ENCODE results near the gene TSG101. TPM values are rescaled to one million over a fixed set of nuclear protein-coding genes. Genes with fewer than 3 reads are reported as not detected.

Gene TSG101
- 100 to 1,000 TPM in 3 of 4 donors, 10 to 100 TPM in 1; 86.4 to 165 (median 137) TPM for polyA plus RNA-seq (ENCODE audit: insufficient read length in 4 of 4)

- DNase-seq (ENCODE audit: low read depth in 4 of 4, low spot score in 3 of 4): peak; percentile 88 to 93 (median 92)
Observed at GRCh38 chr11:18526521-18527296, at the start of gene TSG101. TSG101 (minus strand) TSS chr11:18526942; CDS start chr11:18526816, 126 bp downstream.

- no peak for DNase-seq (ENCODE audit: low read depth in 4 of 4, low spot score in 3 of 4)
Observed at GRCh38 chr11:18575361-18575760, 48.6 kb upstream of the TSG101 start.

GRCh38 chr11:18567081-18567480 is 40.3 kb upstream of the TSG101 start:
- DNase-seq (ENCODE audit: low read depth in 4 of 4, low spot score in 3 of 4): no peak

GRCh38 chr11:18566406-18566805 is 39.7 kb upstream of the TSG101 start:
- DNase-seq (ENCODE audit: low read depth in 4 of 4, low spot score in 3 of 4): no peak

DNA sequence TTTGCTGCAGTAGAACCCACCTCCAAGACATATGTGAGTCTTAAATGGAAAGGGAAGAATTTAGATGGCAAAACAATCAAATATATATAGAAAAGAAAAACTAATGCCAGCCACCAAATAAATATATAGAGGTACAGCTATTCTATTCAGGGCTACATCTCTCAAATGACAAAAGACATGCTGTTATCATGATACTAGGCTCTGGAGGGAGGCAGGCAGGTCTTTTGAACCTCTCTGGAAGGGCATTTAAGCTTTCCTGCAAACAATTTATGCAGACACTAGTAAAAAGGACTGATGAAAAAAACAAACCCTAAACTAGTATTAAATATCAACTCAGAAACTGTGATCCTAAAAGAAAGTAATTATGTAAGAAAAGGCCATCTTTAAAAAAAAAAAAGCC is 37.4 kb upstream of the TSG101 start:
- DNase-seq (ENCODE audit: low read depth in 4 of 4, low spot score in 3 of 4): no peak

- no peak for DNase-seq (ENCODE audit: low read depth in 4 of 4, low spot score in 3 of 4)
Observed at GRCh38 chr11:18563090-18563730, 36.5 kb upstream of the TSG101 start.

DNA sequence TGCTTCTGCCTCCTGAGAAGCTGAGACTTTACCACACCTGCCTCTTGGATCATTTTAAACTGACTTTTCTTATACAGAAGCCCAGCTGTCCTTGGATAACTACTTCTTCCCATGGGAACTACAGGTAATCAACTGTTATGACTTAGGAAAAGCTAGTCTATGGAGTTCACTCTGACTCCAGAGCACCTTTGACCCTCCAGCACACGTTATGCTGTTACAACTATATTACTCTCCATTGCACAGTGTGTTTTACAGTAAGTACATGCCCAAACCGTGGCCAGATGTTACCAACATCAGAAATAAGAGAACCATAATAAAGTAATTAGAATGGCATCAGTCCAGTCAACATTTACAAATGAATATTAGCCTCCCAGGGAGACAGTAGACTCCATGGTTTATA is 21.3 kb upstream of the TSG101 start:
- DNase-seq (ENCODE audit: low read depth in 4 of 4, low spot score in 3 of 4): no peak

DNA sequence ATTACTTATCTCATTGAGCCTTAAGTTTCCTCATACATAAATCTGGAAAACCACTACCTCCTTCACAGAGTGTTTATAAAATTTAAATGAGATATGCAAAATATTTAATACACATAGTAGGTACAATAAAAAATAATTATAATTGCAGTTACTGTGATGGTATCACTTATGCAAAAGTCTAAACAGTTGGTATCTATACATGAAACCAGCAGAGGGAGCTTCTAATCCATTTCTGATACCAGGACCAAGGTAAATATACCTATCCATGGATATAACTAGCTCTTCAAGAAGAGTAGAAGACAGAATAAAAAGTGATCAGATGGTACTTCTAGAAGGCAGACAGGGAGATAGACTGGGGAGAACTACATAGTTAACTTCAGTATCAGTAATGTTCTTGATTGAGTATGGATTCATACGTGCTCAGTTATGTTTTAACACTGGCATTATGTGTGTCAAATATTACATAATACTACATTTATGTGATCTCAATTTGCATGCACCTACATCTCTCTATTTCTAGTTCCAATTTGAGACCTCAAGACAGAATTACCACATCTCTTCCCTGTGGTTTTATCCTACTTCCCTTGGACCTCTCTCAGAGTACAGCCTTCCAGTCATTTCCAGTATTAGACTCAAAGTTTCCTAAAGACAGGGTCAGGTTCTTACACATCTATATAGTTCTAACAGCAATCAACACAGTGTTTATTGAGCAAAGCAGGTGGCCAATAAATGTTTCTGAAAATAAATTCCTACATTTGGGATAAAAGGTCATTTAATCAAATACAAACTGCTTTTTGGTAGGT is 13.7 kb upstream of the TSG101 start:
- DNase-seq (ENCODE audit: low read depth in 4 of 4, low spot score in 3 of 4): no peak

DNA sequence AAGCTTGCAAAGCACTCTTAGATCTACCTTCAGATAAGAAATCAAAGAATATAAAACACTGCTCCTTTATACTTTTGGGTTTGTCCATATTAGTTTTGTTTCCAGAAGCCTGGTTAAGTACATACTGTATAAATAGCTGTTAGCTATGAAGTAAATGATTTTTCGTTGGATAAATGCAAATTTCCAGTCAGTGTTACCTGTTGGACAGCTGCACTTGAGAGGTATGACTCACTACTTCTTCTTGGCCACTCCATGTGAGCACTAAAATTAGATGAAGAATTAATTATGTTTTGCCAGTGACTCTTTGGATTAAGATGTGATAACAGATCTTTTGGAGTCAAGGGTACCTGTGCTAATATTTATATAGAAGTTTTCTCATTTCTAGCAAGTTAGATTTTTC is 9.5 kb upstream of the TSG101 start:
- DNase-seq (ENCODE audit: low read depth in 4 of 4, low spot score in 3 of 4): no peak

DNA sequence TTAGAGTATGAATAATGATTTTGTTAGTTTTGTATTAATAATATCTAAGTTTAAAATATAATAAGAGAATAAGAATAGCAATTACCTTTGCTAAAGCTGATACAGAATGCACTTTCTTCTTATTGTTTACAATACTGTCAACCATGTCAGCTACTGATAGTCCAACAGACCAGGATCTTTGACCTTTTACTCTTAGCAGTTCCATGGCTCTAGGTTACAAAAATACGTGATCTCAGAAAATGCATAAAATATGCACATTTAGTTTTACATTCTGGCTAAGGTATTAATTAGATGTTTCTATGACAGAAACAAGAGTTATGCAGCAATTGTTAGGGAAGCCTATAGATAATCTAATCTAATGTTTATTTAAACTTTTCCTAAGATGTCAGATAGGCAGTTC is 7.5 kb upstream of the TSG101 start:
- DNase-seq (ENCODE audit: low read depth in 4 of 4, low spot score in 3 of 4): no peak

DNA sequence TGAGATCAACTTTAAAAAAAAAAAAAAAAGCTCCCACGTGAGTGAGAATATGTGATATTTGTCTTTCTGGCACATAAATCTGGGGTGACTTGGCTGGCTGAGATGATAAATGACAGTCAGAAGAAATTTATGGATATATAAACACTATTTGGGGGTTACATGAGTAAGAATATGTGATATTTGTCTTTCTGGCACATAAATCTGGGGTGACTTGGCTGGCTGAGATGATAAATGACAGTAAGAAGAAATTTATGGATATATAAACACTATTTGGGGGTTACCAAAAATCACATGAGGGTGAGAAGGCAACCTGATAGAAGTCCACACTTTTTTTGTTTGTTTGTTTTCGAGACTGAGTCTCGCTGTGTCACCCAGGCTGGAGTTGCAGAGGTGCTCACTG is 6.6 kb upstream of the TSG101 start:
- no peak for DNase-seq (ENCODE audit: low read depth in 4 of 4, low spot score in 3 of 4)

- DNase-seq (ENCODE audit: low read depth in 4 of 4, low spot score in 3 of 4): peak in 1 of 4 donors; percentile 7
Observed at GRCh38 chr11:18527512-18527911, 770 bp upstream of the TSG101 start.

DNA sequence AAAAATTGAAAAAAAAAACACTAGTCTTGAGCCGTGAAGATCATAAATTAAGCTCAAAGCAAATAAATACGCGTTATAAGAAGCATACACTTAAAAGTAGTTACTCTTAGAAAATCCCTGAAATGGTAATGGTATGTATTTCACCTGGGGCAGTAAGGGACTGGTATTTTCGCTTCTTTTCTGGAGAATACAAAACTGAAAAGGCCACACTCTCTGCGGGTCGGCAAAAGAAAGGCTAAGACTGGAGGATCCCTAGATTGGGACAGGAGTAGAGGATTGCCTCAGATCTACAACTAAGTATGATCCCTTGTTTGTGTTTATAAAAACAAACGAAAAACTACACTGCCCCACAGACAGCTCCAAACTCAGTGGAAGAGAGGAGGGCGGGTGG is 617 bp downstream of the TSG101 start:
- DNase-seq (ENCODE audit: low read depth in 4 of 4, low spot score in 3 of 4): no peak

- DNase-seq (ENCODE audit: low read depth in 4 of 4, low spot score in 3 of 4): no peak
Observed at GRCh38 chr11:18524248-18524647, 2.5 kb downstream of the TSG101 start.

DNA sequence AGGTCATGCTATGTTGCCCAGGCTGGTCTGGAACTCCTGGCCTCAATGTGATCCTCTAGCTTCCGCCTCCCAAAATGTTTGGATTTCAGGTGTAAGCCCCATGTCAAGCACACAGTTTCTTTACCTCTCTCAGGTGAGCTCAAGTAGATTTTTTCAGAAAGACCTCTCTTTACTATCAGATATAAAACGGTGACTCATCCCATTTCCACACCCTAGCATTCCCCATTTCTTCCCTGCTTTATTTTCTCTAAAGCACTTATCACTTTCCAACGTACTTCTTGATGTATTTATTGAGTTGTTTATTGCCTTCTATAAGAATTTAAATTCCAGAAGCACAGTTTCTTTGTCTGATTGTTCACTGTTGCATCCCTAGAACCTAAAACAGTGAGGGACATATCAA is 3.7 kb downstream of the TSG101 start:
- no peak for DNase-seq (ENCODE audit: low read depth in 4 of 4, low spot score in 3 of 4)

- DNase-seq (ENCODE audit: low read depth in 4 of 4, low spot score in 3 of 4): no peak
Observed at GRCh38 chr11:18522388-18522787, 4.4 kb downstream of the TSG101 start.

DNA sequence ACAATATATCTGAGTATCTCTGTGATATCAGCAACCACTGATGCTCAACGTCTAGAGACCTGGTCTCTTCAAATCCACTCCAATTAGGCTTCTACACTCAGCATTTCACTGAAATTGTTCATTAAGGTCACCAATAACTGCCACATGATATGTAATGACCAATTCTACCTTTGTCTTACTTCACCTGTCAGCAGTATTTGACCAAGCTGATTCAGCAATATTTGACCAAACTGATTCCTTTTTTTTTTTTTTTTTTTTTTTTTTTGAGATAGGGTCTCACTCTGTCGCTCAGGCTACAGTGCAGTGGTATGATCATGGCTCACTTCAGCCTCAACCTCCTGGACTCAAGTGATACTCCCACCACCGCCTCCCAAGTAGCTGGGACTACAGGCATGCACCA is 5.6 kb downstream of the TSG101 start:
- DNase-seq (ENCODE audit: low read depth in 4 of 4, low spot score in 3 of 4): no peak

- DNase-seq (ENCODE audit: low read depth in 4 of 4, low spot score in 3 of 4): no peak
Observed at GRCh38 chr11:18502352-18502751, 24.4 kb downstream of the TSG101 start.

- no peak for DNase-seq (ENCODE audit: low read depth in 4 of 4, low spot score in 3 of 4)
Observed at GRCh38 chr11:18501629-18502028, 25.1 kb downstream of the TSG101 start.

DNA sequence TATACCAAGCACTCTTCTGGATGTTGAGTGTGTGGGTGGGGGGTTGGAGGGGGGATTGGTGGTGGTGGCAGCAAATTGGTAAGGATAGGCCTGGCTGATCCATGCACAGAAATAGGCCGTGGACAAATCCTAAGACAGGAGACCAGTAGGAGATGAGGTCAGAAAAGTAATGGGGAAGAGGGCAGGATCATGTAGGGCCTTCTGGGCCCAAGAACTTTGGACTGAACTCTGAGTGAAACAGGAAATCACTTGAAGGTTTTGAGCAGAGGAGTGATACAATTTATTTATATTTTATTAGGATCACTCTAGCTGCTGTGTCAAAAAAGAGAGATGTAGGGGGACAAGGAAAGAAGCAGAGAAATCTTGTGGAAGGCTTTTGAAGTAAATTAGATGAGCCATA is 28.7 kb downstream of the TSG101 start:
- no peak for DNase-seq (ENCODE audit: low read depth in 4 of 4, low spot score in 3 of 4)

GRCh38 chr11:18495703-18496102 is 31.0 kb downstream of the TSG101 start:
- no peak for DNase-seq (ENCODE audit: low read depth in 4 of 4, low spot score in 3 of 4)
